Esophagus squamous epithelium (tissue), 4 donors: ENCODE data around the gene OTOA.

Experiments
- CTCF ChIP-seq, 6 experiments: fragments of 450-650 bp in 4 of 6; fragments of 200-600 bp in 2 of 6; sonication (generic) in 2 of 6; IDR thresholded peaks; one replicate each; pipeline ENCODE4 v1.5.1; 2016 to 2019; ENCODE audit warnings: antibody characterized with exemption in 6 of 6, mild to moderate bottlenecking in 4 of 6, moderate library complexity in 4 of 6
- POLR2A ChIP-seq, 4 donors: fragments of 450-650 bp; IDR thresholded peaks; one replicate each; pipeline ENCODE4 v1.6.1; 2017; ENCODE audit warnings: antibody characterized with exemption in 4 of 4, mild to moderate bottlenecking in 4 of 4, moderate library complexity in 3 of 4

DNA sequence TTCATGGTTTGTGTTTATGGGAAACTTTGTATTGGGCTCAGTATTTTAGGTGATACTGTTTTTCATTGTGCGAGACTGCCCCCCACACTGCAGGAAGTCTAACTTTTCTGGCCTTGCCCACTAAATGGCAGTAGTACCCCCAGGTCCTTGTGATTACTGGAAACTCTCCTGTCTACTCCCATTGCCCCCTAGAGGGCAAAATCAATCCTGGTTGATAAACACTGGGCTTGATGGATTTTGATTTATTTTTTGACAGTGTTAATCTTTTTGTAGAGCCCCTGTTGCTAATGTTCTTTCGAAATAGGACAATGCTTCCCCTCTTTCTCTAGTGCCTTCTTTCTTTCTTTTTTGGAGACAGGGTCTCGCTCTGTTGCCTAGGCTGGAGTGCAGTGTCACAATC lies 48.9 kb upstream of the OTOA start:
- TF ChIP-seq POLR2A (IDR thresholded peaks at IDR 0.05) (no peak), CTCF (IDR thresholded peaks at IDR 0.05) (no peak)
